KMS-11 (cell line): ENCODE results near the gene CRYAB.
"Not testable (repeated sequence)": the region's sequence is repeated elsewhere in the genome, so short reads cannot be mapped to it uniquely, and the experiment has no call there.

Experiments used
- H2AFZ ChIP-seq: fragments of 200-600 bp; sonication (generic); 2 replicates; pipeline ENCODE4 v1.6.1; 2016; ENCODE audit warnings: antibody characterized with exemption, mixed run types, low read depth
- H3K27ac ChIP-seq: fragments of 200-600 bp; sonication (generic); 2 replicates; pipeline ENCODE4 v1.6.1; 2016; ENCODE audit warnings: mild to moderate bottlenecking, mixed run types
- H3K27me3 ChIP-seq: fragments of 200-600 bp; sonication (generic); 2 replicates; pipeline ENCODE4 v1.6.1; 2017; ENCODE audit warnings: mild to moderate bottlenecking, low read depth, mixed run types, moderate library complexity; ENCODE audit not compliant: insufficient read depth
- H3K36me3 ChIP-seq: fragments of 200-600 bp; sonication (generic); 2 replicates; pipeline ENCODE4 v1.6.1; 2017; ENCODE audit warnings: mild to moderate bottlenecking, mixed run types; ENCODE audit not compliant: insufficient read depth
- H3K4me1 ChIP-seq: fragments of 200-600 bp; sonication (generic); 2 replicates; pipeline ENCODE4 v1.6.1; 2016; ENCODE audit warnings: mild to moderate bottlenecking, low read depth, mixed run types; ENCODE audit not compliant: poor library complexity, severe bottlenecking
- H3K4me2 ChIP-seq: fragments of 200-600 bp; sonication (generic); 2 replicates; pipeline ENCODE4 v1.7.0; 2016; ENCODE audit warnings: mild to moderate bottlenecking, mixed run types
- H3K4me3 ChIP-seq: fragments of 200-600 bp; sonication (generic); IDR thresholded peaks from 2 replicates; pipeline ENCODE4 v1.6.1; 2017; ENCODE audit warnings: low read depth, low read length, mixed read lengths; ENCODE audit not compliant: insufficient read depth
- H3K79me2 ChIP-seq: fragments of 200-600 bp; sonication (generic); 2 replicates; pipeline ENCODE4 v1.6.1; 2016; ENCODE audit warnings: low read depth, mixed run types; ENCODE audit not compliant: insufficient read depth
- H3K9ac ChIP-seq: fragments of 200-600 bp; sonication (generic); 2 replicates; pipeline ENCODE4 v1.6.1; 2016; ENCODE audit warnings: mild to moderate bottlenecking, mixed run types
- H4K20me1 ChIP-seq: fragments of 200-600 bp; sonication (generic); 2 replicates; pipeline ENCODE4 v1.6.1; 2016; ENCODE audit warnings: mild to moderate bottlenecking, mixed run types; ENCODE audit not compliant: insufficient read depth
- CTCF ChIP-seq: fragments of 200-600 bp; sonication (generic); conservative IDR thresholded peaks from 2 replicates; pipeline ENCODE4 v1.6.1; 2017; ENCODE audit warnings: low read depth, mild to moderate bottlenecking, antibody characterized with exemption, low read length, moderate library complexity, mixed read lengths

The CRYAB gene

GRCh38 chr11:111933872-111934271, 22.3 kb upstream of the CRYAB start:
- TF ChIP-seq CTCF: no peak
- Histone ChIP-seq H3K27ac (no peak overlapping the region), H2AFZ (no peak overlapping the region), H3K36me3 (no peaks in the 10 kb centered on the region), H3K9ac (no peak overlapping the region), H4K20me1 (no peaks in the 10 kb centered on the region), H3K4me1 (peaks cover 18% of the 10 kb centered on the region), H3K79me2 (no peaks in the 10 kb centered on the region), H3K27me3 (no peaks in the 10 kb centered on the region), H3K4me3 (no peak overlapping the region), H3K4me2 (no peak overlapping the region)

- H3K27me3 ChIP-seq, H3K36me3 ChIP-seq, H3K27ac ChIP-seq, H3K4me2 ChIP-seq, H3K79me2 ChIP-seq, H3K9ac ChIP-seq, H2AFZ ChIP-seq, H4K20me1 ChIP-seq, H3K4me3 ChIP-seq: not testable (repeated sequence)
- peaks cover 19% of the 10 kb centered on the region for H3K4me1 ChIP-seq
Observed at GRCh38 chr11:111933176-111933575, 21.6 kb upstream of the CRYAB start.

GRCh38 chr11:111932611-111932950, 21.0 kb upstream of the CRYAB start:
- H3K79me2 ChIP-seq: no peaks in the 10 kb centered on the region
- H3K27ac ChIP-seq: no peak overlapping the region
- no peaks in the 10 kb centered on the region for H3K27me3 ChIP-seq
- H4K20me1 ChIP-seq: no peaks in the 10 kb centered on the region
- no peak overlapping the region for H3K4me3 ChIP-seq
- H3K9ac ChIP-seq: no peak overlapping the region
- TF ChIP-seq CTCF: no peak
- peaks cover 23% of the 10 kb centered on the region for H3K4me1 ChIP-seq
- H2AFZ ChIP-seq: no peak overlapping the region
- H3K36me3 ChIP-seq: no peaks in the 10 kb centered on the region
- H3K4me2 ChIP-seq: no peak overlapping the region

GRCh38 chr11:111930472-111930871, 18.9 kb upstream of the CRYAB start:
- TF ChIP-seq CTCF: no peak

GRCh38 chr11:111926505-111927391, 15.2 kb upstream of the CRYAB start:
- no peaks in the 10 kb centered on the region for H4K20me1 ChIP-seq
- peak overlapping the region; percentile 71 for H3K4me2 ChIP-seq
- peak overlapping the region; percentile 87 for H2AFZ ChIP-seq
- peak overlapping the region; percentile 66 for H3K9ac ChIP-seq
- H3K79me2 ChIP-seq: no peaks in the 10 kb centered on the region
- TF ChIP-seq CTCF: no peak
- H3K27ac ChIP-seq: peak overlapping the region; percentile 91
- no peaks in the 10 kb centered on the region for H3K36me3 ChIP-seq
- peaks cover 20% of the 10 kb centered on the region for H3K4me1 ChIP-seq
- H3K27me3 ChIP-seq: no peaks in the 10 kb centered on the region
- H3K4me3 ChIP-seq: no peak overlapping the region

More at GRCh38 chr11:111930472-111930871, 18.9 kb upstream of the CRYAB start:
- Histone ChIP-seq H3K27me3 (no peaks in the 10 kb centered on the region), H3K4me3 (no peak overlapping the region), H4K20me1 (no peaks in the 10 kb centered on the region), H3K79me2 (no peaks in the 10 kb centered on the region), H2AFZ (no peak overlapping the region), H3K36me3 (no peaks in the 10 kb centered on the region), H3K27ac (no peak overlapping the region), H3K4me2 (no peak overlapping the region), H3K4me1 (peaks cover 24% of the 10 kb centered on the region), H3K9ac (no peak overlapping the region)
